Measurements from ENCODE around the gene TUBA3D.
"Not testable (repeated sequence)": the region's sequence is repeated elsewhere in the genome, so short reads cannot be mapped to it uniquely, and the experiment has no call there.

DNA sequence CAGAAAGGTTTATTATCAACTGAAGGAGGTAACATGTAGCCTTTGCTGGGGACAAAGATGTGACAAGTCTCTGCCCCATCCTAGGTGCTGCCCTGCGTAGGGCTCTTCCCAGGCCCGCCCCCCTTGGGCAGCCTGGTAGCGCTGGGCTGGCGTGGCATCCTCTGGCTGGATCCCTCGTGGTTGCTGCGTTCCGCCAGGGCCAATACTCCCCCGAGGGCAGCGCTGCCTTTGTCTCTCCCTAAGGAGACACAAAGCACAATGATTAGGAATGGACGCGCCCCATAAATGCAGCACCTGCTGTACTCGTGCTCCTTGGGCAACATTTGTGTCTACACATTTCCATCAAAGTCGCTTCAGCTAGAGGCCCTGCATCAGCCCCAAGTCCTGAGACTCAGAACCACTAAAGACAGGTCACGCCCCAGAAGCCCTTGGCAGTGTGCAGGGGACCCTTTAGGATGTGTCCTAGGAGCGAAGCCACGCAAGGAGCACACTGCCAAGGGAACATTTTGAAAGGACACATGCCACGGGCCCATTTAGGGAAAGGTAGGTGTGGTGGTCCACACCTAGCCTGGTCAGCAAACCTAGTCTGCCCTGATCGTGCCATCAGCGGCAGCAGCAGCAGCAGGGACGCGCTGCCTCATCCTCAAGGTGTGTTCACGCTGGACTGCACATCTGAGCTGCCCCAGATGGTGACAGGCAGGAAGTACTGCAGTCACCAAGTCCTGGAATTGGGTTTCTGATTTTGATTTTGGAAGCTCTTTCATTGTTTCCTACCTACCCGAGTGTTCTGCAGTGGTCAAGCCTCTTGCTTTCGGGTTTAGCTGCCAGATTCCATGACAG lies 8.3 kb downstream of the TUBA3D start:
- TF ChIP-seq, protein P1, sequence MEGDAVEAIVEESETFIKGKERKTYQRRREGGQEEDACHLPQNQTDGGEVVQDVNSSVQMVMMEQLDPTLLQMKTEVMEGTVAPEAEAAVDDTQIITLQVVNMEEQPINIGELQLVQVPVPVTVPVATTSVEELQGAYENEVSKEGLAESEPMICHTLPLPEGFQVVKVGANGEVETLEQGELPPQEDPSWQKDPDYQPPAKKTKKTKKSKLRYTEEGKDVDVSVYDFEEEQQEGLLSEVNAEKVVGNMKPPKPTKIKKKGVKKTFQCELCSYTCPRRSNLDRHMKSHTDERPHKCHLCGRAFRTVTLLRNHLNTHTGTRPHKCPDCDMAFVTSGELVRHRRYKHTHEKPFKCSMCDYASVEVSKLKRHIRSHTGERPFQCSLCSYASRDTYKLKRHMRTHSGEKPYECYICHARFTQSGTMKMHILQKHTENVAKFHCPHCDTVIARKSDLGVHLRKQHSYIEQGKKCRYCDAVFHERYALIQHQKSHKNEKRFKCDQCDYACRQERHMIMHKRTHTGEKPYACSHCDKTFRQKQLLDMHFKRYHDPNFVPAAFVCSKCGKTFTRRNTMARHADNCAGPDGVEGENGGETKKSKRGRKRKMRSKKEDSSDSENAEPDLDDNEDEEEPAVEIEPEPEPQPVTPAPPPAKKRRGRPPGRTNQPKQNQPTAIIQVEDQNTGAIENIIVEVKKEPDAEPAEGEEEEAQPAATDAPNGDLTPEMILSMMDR (conservative IDR thresholded peaks at IDR 0.05 in 1 of 2, IDR thresholded peaks at IDR 0.05 in 1 of 2; ENCODE audit: low read depth in 1 of 2, low read length in 2 of 2), result not testable (repeated sequence)
- not testable (repeated sequence) for TF ChIP-seq EZH2 (IDR thresholded peaks at IDR 0.05; ENCODE audit: low read length, missing control alignments)

Data from fibroblast of lung (primary cell).